ENCODE data around the gene PER2. TPM values are rescaled to one million over a fixed set of nuclear protein-coding genes. Genes with fewer than 3 reads are reported as not detected.
"Not testable (repeated sequence)": the region's sequence is repeated elsewhere in the genome, so short reads cannot be mapped to it uniquely, and the experiment has no call there.

PER2 gene
- total RNA-seq, 1 donor from 2014 or later: 8.4 TPM

DNA sequence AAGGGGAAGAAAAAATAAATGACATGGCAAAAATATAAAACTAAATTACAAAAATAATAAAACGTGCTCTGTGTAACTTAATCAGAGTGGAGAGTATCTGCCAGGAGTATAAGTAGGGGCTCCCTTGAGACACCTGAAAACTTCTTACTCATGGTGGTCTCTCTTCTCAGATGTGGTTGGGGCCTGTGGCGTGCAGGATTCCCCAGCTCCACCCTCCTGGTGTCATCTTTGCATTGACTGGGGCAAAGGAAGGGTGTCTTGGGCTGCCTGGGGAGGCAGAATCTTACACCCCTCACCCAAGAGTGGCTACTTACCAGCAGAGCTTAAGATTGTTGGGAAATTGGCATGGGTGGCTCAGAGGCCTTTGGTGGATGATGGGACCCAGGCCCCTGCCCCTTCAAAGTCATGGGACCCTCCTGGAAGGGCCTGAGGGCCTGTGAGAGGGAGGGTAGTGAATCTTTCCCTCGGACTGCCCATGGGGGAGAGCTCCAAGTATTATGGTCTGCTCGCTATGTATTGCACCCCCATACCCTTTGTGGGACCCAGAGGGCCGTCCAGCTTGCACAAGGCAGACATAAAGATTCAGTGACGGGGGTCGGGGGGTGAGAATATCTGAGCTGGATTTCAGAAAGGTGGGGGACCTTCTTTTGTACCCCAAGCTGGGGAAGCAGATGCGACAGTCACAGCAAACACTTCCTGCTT, 25.0 kb upstream of the PER2 start:
- Histone ChIP-seq H3K4me1 (ENCODE audit: control insufficient read depth in 3 of 3, insufficient read depth in 3 of 3, low read length in 3 of 3) (no peaks in the 10 kb centered on the region), H3K27ac (ENCODE audit: low read depth, low read length) (no peak overlapping the region), H3K9me3 (ENCODE audit: control insufficient read depth in 3 of 3, low read length in 3 of 3) (no peaks in the 10 kb centered on the region), H3K9ac (ENCODE audit: low read depth in 1 of 3, low read length in 3 of 3) (no peak overlapping the region), H3K27me3 (ENCODE audit: control insufficient read depth in 3 of 3, insufficient read depth in 3 of 3, low read length in 3 of 3) (no peaks in the 10 kb centered on the region), H3K4me3 (ENCODE audit: low read length in 3 of 3) (no peak overlapping the region), H3K36me3 (ENCODE audit: control insufficient read depth in 3 of 3, insufficient read depth in 3 of 3, low read length in 3 of 3) (no peaks in the 10 kb centered on the region)

DNA sequence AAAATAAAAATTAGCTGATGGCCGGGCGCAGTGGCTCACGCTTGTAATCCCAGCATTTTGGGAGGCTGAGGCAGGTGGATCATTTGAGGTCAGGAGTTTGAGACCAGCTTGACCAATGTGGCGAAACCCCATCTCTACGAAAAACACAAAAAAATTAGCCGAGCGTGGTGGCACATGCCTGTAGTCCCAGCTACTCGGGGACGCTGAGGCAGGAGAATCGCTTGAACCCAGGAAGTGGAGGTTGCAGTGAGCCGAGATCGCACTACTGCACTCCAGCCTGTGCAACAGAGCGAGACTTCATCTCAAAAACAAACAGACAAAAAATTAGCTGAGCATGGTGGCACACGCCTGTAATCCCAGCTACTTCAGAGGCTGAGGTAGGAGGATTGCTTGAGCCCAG, 22.3 kb upstream of the PER2 start:
- not testable (repeated sequence) for H3K4me1 ChIP-seq (ENCODE audit: control insufficient read depth in 3 of 3, insufficient read depth in 3 of 3, low read length in 3 of 3); H3K4me3 ChIP-seq (ENCODE audit: low read length in 3 of 3); H3K36me3 ChIP-seq (ENCODE audit: control insufficient read depth in 3 of 3, insufficient read depth in 3 of 3, low read length in 3 of 3); H3K9ac ChIP-seq (ENCODE audit: low read depth in 1 of 3, low read length in 3 of 3); H3K27ac ChIP-seq (ENCODE audit: low read depth, low read length); H3K9me3 ChIP-seq (ENCODE audit: control insufficient read depth in 3 of 3, low read length in 3 of 3); H3K27me3 ChIP-seq (ENCODE audit: control insufficient read depth in 3 of 3, insufficient read depth in 3 of 3, low read length in 3 of 3)

DNA sequence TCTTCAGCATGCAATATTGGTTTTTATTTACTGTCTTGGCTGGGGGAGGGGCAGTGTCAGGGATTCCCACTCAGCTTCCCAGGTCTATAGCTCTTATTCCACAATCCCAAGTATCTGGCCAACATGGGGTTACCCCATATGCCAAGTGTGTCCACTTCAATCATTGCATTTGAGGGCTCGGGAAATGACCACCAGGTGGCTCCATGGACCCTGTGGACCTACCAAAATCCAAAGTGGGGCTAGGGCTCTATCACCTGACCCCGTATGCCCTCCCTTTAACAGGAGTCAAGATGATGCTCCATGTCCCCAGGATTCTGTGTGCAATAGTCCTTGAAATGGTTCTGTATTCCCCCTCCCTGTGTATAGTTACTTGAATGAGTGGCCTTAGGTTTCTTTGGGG, 19.8 kb upstream of the PER2 start:
- Histone ChIP-seq H3K27ac (ENCODE audit: low read depth, low read length) (no peak overlapping the region), H3K27me3 (ENCODE audit: control insufficient read depth in 3 of 3, insufficient read depth in 3 of 3, low read length in 3 of 3) (peaks cover 0 to 3% (median 0%) of the 10 kb centered on the region in 3 donors), H3K4me3 (ENCODE audit: low read length in 3 of 3) (no peak overlapping the region), H3K4me1 (ENCODE audit: control insufficient read depth in 3 of 3, insufficient read depth in 3 of 3, low read length in 3 of 3) (no peaks in the 10 kb centered on the region), H3K9me3 (ENCODE audit: control insufficient read depth in 3 of 3, low read length in 3 of 3) (no peaks in the 10 kb centered on the region), H3K36me3 (ENCODE audit: control insufficient read depth in 3 of 3, insufficient read depth in 3 of 3, low read length in 3 of 3) (no peaks in the 10 kb centered on the region), H3K9ac (ENCODE audit: low read depth in 1 of 3, low read length in 3 of 3) (no peak overlapping the region)

DNA sequence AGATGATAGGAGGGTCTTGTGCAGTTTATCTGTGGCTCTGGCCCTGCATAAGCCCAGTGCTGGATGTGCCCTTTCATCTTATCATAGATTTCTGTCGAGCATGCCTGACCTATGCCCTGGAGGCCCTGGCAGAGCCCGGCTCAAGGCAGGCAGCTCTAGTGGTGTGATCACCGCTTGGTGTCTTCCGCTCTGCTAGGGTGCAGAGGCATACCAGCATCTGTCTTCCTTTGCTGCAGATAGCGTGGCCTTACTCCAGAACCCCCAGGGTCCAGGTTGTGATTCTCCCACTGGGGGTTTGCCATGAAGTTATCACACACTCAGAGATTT, 18.2 kb upstream of the PER2 start:
- Histone ChIP-seq H3K36me3 (ENCODE audit: control insufficient read depth in 3 of 3, insufficient read depth in 3 of 3, low read length in 3 of 3) (no peaks in the 10 kb centered on the region), H3K27me3 (ENCODE audit: control insufficient read depth in 3 of 3, insufficient read depth in 3 of 3, low read length in 3 of 3) (peaks cover 0 to 3% (median 0%) of the 10 kb centered on the region in 3 donors), H3K4me3 (ENCODE audit: low read length in 3 of 3) (no peak overlapping the region)

DNA sequence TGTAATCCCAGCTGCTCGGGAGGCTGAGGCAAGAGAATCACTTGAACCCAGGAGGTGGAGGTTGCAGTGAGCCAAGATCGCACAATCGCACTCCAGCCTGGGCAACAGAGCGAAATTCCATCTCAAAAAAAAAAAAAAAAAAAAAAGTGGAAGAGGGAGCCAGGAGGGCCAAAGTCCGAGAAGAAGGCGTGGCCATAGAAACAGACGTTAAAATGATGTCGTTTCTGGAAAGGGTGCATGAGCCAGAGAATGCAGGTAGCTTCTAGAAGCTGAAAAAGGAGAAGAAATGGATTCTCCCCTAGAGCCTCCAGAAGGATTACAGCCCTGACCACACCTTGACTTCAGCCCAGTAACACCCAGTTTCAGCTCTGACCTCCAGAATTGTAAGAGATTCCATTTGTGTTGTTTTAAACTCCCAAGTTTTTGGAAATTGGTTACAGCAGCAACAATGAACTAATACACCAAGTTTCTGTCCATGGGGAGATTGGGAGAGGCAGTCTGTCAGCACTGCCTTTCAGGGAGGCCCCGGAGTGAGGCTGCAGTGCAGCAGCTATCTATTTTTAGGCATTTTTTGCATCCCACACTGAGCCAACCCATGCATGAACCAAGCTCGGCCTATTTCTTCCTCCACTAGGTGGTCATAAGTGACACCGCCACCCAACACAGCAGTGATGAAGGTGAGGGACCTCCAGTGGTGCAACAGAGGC, 17.7 kb upstream of the PER2 start:
- Histone ChIP-seq H3K4me3 (ENCODE audit: low read length in 3 of 3) (no peak overlapping the region), H3K27me3 (ENCODE audit: control insufficient read depth in 3 of 3, insufficient read depth in 3 of 3, low read length in 3 of 3) (peaks cover 0 to 3% (median 0%) of the 10 kb centered on the region in 3 donors), H3K9me3 (ENCODE audit: control insufficient read depth in 3 of 3, low read length in 3 of 3) (no peaks in the 10 kb centered on the region), H3K4me1 (ENCODE audit: control insufficient read depth in 3 of 3, insufficient read depth in 3 of 3, low read length in 3 of 3) (no peaks in the 10 kb centered on the region), H3K27ac (ENCODE audit: low read depth, low read length) (no peak overlapping the region), H3K36me3 (ENCODE audit: control insufficient read depth in 3 of 3, insufficient read depth in 3 of 3, low read length in 3 of 3) (no peaks in the 10 kb centered on the region), H3K9ac (ENCODE audit: low read depth in 1 of 3, low read length in 3 of 3) (no peak overlapping the region)

More for the DNA sequence above, 18.2 kb upstream of the PER2 start:
- H3K9me3 ChIP-seq (ENCODE audit: control insufficient read depth in 3 of 3, low read length in 3 of 3): no peaks in the 10 kb centered on the region
- H3K9ac ChIP-seq (ENCODE audit: low read depth in 1 of 3, low read length in 3 of 3): no peak overlapping the region
- H3K27ac ChIP-seq (ENCODE audit: low read depth, low read length): no peak overlapping the region
- no peaks in the 10 kb centered on the region for H3K4me1 ChIP-seq (ENCODE audit: control insufficient read depth in 3 of 3, insufficient read depth in 3 of 3, low read length in 3 of 3)

DNA sequence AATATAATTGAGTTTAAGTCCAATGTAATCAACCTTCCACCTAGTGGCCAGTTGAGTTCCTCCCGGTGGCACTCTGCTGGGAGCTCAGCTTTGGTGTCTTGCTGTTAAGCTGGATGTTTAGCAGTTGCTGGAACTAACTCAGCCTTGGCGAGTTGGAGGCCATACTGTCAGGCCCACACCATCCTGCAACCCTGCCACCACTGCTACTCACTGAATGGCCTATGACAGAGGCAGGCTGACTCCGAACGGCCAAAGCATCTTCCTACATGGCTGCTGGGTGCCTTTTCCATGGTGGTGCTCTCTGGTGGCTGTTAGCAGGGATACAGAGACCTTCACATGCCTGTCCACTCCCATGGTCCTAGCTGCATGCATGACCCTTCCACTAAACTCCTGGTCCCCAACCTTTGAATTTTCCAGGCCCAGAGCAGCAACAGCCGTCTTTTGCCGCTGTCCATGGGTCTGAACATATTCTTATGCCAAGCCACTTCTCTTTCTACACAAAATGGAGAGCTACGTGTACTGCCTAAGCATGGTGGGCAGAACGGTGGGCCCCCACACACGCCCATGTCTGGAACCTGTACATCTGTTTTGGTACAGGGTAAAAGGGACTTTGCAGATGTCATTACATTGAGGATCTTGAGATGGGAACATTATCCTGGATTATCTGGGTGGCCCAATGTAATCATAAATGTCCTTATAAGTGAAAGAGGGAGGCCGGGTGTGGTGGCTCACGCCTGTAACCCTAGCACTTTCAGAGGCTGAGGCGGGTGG, 16.9 kb upstream of the PER2 start:
- Histone ChIP-seq H3K4me1 (ENCODE audit: control insufficient read depth in 3 of 3, insufficient read depth in 3 of 3, low read length in 3 of 3) (no peaks in the 10 kb centered on the region), H3K27me3 (ENCODE audit: control insufficient read depth in 3 of 3, insufficient read depth in 3 of 3, low read length in 3 of 3) (peaks cover 0 to 3% (median 0%) of the 10 kb centered on the region in 3 donors), H3K9ac (ENCODE audit: low read depth in 1 of 3, low read length in 3 of 3) (no peak overlapping the region), H3K27ac (ENCODE audit: low read depth, low read length) (no peak overlapping the region), H3K4me3 (ENCODE audit: low read length in 3 of 3) (no peak overlapping the region), H3K9me3 (ENCODE audit: control insufficient read depth in 3 of 3, low read length in 3 of 3) (no peaks in the 10 kb centered on the region), H3K36me3 (ENCODE audit: control insufficient read depth in 3 of 3, insufficient read depth in 3 of 3, low read length in 3 of 3) (no peaks in the 10 kb centered on the region)

DNA sequence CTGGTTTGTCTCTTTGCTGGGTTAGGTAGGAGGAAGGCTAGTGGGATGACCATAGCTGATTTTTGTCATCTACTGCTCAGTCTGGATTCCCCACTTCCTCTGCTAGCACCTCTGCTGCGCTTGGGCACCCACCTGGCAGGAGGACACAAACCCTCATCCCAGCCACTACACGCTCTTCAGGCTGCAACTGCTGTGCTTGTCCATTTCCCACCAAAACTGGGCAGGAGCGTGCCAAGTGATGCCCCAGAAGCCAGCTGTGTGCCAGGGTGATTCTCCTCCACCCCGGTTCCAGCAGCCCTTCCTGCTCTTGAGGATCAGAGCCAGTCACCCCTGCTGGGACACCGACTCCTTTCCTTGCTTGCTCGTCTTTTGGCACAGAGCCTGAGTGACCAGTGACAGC, 15.7 kb upstream of the PER2 start:
- H3K9me3 ChIP-seq (ENCODE audit: control insufficient read depth in 3 of 3, low read length in 3 of 3): no peaks in the 10 kb centered on the region
- H3K27me3 ChIP-seq (ENCODE audit: control insufficient read depth in 3 of 3, insufficient read depth in 3 of 3, low read length in 3 of 3): peaks cover 0 to 3% (median 0%) of the 10 kb centered on the region in 3 donors
- H3K9ac ChIP-seq (ENCODE audit: low read depth in 1 of 3, low read length in 3 of 3): no peak overlapping the region
- H3K27ac ChIP-seq (ENCODE audit: low read depth, low read length): no peak overlapping the region
- H3K36me3 ChIP-seq (ENCODE audit: control insufficient read depth in 3 of 3, insufficient read depth in 3 of 3, low read length in 3 of 3): no peaks in the 10 kb centered on the region
- H3K4me1 ChIP-seq (ENCODE audit: control insufficient read depth in 3 of 3, insufficient read depth in 3 of 3, low read length in 3 of 3): peaks cover 0 to 6% (median 3%) of the 10 kb centered on the region in 3 donors
- no peak overlapping the region for H3K4me3 ChIP-seq (ENCODE audit: low read length in 3 of 3)

DNA sequence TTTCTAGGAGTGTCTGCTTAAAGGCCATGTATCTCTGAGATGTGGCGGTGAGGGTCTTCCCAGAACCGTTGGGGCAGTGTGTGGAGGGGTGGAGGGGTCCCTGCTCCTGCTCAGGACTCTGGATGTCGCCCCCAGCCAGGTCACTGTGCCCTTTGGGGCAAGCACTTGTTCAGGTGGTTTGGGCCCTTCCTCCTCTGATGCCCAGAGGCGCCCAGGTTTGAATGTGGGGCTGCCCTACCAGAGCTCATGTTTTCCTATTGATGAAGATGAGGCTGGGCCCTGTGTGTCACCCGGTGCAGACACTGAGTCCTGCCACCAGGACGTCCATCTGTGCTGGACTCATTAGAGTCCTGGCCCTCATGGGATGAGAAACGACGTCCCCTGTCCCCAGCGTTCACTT, 14.3 kb upstream of the PER2 start:
- no peaks in the 10 kb centered on the region for H3K9me3 ChIP-seq (ENCODE audit: control insufficient read depth in 3 of 3, low read length in 3 of 3)
- H3K9ac ChIP-seq (ENCODE audit: low read depth in 1 of 3, low read length in 3 of 3): no peak overlapping the region
- H3K27me3 ChIP-seq (ENCODE audit: control insufficient read depth in 3 of 3, insufficient read depth in 3 of 3, low read length in 3 of 3): peaks cover 0 to 3% (median 0%) of the 10 kb centered on the region in 3 donors
- H3K4me3 ChIP-seq (ENCODE audit: low read length in 3 of 3): no peak overlapping the region
- H3K27ac ChIP-seq (ENCODE audit: low read depth, low read length): no peak overlapping the region
- peaks cover 0 to 6% (median 3%) of the 10 kb centered on the region in 3 donors for H3K4me1 ChIP-seq (ENCODE audit: control insufficient read depth in 3 of 3, insufficient read depth in 3 of 3, low read length in 3 of 3)
- H3K36me3 ChIP-seq (ENCODE audit: control insufficient read depth in 3 of 3, insufficient read depth in 3 of 3, low read length in 3 of 3): no peaks in the 10 kb centered on the region

DNA sequence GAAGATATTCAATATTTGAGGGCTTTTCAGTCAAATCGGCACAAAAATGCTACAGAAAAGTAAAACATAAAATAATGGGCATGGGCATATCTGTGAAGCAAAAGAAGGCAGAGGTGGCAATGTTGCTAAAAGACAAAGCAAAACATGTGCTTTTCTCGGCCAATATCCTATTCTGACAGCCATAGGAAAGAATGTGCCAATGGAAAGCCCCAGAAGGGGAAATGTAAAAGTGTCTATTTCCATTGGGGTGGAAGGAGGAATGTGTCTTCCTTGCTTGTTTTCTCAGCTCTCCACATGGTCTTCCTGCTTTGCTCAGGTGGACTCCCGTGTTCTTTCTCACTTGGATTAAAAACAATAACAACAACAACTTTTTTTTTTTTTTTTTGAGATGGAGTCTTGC, 13.7 kb upstream of the PER2 start:
- H3K4me3 ChIP-seq (ENCODE audit: low read length in 3 of 3): no peak overlapping the region
- H3K36me3 ChIP-seq (ENCODE audit: control insufficient read depth in 3 of 3, insufficient read depth in 3 of 3, low read length in 3 of 3): no peaks in the 10 kb centered on the region
- H3K9ac ChIP-seq (ENCODE audit: low read depth in 1 of 3, low read length in 3 of 3): no peak overlapping the region
- peaks cover 0 to 6% (median 3%) of the 10 kb centered on the region in 3 donors for H3K4me1 ChIP-seq (ENCODE audit: control insufficient read depth in 3 of 3, insufficient read depth in 3 of 3, low read length in 3 of 3)
- no peaks in the 10 kb centered on the region for H3K9me3 ChIP-seq (ENCODE audit: control insufficient read depth in 3 of 3, low read length in 3 of 3)
- no peak overlapping the region for H3K27ac ChIP-seq (ENCODE audit: low read depth, low read length)
- peaks cover 0 to 3% (median 0%) of the 10 kb centered on the region in 3 donors for H3K27me3 ChIP-seq (ENCODE audit: control insufficient read depth in 3 of 3, insufficient read depth in 3 of 3, low read length in 3 of 3)

DNA sequence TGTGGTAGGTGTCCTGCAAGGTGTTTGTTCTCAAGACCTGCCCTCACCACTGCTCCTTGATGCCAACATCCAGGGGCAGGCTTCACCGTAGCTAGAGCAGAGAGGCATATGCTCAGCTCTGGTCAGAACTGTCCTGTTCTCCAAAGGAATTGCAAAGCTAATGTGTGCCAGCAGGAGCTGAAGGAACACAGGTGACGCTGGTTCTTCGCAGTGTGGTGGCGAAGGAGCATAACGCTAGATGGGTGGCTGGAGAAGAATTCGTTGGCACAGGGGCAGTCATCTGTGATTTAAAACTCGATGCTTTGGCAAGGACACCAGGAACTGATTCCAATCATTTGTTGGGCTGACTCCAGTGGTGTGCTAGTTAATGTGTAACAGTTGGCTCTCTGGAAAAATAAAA, 11.4 kb upstream of the PER2 start:
- Histone ChIP-seq H3K4me3 (ENCODE audit: low read length in 3 of 3) (no peak overlapping the region), H3K4me1 (ENCODE audit: control insufficient read depth in 3 of 3, insufficient read depth in 3 of 3, low read length in 3 of 3) (peaks cover 0 to 6% (median 3%) of the 10 kb centered on the region in 3 donors), H3K9ac (ENCODE audit: low read depth in 1 of 3, low read length in 3 of 3) (no peak overlapping the region), H3K36me3 (ENCODE audit: control insufficient read depth in 3 of 3, insufficient read depth in 3 of 3, low read length in 3 of 3) (no peaks in the 10 kb centered on the region), H3K27me3 (ENCODE audit: control insufficient read depth in 3 of 3, insufficient read depth in 3 of 3, low read length in 3 of 3) (peaks cover 0 to 5% (median 0%) of the 10 kb centered on the region in 3 donors), H3K27ac (ENCODE audit: low read depth, low read length) (no peak overlapping the region), H3K9me3 (ENCODE audit: control insufficient read depth in 3 of 3, low read length in 3 of 3) (no peaks in the 10 kb centered on the region)
